ENCODE measurements around the gene ANKHD1.

Gene ANKHD1, protein sequence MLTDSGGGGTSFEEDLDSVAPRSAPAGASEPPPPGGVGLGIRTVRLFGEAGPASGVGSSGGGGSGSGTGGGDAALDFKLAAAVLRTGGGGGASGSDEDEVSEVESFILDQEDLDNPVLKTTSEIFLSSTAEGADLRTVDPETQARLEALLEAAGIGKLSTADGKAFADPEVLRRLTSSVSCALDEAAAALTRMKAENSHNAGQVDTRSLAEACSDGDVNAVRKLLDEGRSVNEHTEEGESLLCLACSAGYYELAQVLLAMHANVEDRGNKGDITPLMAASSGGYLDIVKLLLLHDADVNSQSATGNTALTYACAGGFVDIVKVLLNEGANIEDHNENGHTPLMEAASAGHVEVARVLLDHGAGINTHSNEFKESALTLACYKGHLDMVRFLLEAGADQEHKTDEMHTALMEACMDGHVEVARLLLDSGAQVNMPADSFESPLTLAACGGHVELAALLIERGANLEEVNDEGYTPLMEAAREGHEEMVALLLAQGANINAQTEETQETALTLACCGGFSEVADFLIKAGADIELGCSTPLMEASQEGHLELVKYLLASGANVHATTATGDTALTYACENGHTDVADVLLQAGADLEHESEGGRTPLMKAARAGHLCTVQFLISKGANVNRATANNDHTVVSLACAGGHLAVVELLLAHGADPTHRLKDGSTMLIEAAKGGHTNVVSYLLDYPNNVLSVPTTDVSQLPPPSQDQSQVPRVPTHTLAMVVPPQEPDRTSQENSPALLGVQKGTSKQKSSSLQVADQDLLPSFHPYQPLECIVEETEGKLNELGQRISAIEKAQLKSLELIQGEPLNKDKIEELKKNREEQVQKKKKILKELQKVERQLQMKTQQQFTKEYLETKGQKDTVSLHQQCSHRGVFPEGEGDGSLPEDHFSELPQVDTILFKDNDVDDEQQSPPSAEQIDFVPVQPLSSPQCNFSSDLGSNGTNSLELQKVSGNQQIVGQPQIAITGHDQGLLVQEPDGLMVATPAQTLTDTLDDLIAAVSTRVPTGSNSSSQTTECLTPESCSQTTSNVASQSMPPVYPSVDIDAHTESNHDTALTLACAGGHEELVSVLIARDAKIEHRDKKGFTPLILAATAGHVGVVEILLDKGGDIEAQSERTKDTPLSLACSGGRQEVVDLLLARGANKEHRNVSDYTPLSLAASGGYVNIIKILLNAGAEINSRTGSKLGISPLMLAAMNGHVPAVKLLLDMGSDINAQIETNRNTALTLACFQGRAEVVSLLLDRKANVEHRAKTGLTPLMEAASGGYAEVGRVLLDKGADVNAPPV (N-terminal part only)

GRCh38 chr5:140401362-140402257, at the start of gene ANKHD1:
Gene ANKHD1, plus strand, starts transcription at chr5:140401833. Its CDS starts 135 bp downstream, at chr5:140401968.
- DNase-seq: peak; percentile 98 to 100

DNA sequence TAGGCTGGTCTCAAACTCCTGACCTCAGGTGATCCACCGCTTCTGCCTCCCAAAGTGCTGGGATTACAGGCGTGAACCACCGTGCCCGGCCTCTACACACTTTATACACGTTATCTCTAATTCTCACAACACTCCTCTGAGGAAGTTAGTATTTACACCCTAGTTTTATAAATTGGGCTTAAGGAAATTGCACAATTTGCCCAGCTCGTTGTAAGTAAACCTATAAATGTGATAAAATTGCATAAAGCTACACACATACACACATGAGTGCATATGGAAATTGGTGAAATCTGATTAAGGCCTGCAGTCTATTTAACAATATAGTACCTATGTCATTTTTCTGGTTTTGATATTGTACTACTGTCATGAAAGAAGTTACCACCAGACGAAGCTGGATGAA, 46.1 kb upstream of the ANKHD1 start:
- no peak for DNase-seq

DNA sequence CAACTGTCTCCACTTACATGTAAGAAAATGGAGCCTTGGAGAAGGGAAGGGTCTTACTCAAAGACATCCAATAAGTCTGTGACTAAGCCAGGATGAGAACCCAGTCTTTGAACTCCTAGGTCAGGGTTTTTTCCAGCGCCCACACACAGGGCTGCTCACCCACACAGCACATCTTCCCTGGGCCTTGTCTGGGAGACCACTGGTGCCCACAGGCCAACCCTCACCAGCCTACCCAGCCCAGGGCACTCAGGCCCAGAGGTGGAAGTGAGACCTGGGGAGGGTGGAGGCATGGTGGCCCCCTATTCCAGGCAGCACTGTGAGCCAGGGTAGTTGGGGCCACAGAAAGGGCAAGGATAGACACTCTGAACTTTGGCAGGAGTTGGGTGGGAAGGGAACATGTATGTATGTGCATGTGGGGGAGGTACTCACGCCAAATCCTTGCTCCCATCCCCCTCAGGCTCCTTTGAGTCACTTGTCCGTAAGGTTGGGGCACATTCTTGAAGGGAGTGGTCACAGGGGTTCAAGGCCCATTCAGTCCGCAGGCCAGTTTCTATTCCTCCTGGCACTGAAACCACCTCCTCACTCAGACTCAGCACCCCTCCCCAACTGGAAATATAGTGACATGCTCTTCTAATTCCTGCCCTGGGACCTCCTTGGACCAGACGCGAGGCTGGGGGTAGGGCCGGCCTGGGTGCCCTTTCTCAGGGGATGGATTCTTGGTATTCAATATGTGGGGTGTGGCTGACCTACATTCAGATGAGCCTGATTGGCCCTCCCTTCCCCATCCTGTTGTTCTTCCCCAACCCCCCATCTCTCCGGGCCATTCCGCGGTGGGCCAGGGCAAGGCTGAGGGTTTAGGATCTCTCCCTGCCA, 44.5 kb upstream of the ANKHD1 start:
- DNase-seq: no peak

- peak in 1 of 2 experiments; percentile 66 for DNase-seq
Observed at GRCh38 chr5:140357726-140358093, 43.9 kb upstream of the ANKHD1 start.

- DNase-seq: no peak
Observed at GRCh38 chr5:140358738-140359310, 42.8 kb upstream of the ANKHD1 start.

DNA sequence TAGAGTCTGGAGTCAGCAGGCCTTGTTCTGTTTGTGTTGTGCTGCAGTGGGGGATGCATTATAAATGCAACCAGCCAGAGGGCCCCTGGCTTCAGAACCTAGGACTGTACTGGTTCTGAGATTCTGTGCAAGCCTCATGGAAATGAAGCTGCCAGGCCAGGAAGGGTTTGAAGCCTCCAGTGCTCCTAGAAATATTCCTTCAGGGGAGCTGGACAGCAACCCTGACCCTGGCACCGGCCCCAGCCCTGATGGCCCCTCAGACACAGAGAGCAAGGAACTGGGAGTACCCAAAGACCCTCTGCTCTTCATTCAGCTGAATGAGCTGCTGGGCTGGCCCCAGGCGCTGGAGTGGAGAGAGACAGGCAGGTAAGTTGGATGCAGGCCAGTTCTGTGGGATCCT, 41.5 kb upstream of the ANKHD1 start, which contains the start of gene SLC4A9:
SLC4A9 (plus strand) TSS at position 94 of the 400 bp plus-strand sequence; CDS start at position 137, 43 bp downstream.
- DNase-seq: no peak

DNA sequence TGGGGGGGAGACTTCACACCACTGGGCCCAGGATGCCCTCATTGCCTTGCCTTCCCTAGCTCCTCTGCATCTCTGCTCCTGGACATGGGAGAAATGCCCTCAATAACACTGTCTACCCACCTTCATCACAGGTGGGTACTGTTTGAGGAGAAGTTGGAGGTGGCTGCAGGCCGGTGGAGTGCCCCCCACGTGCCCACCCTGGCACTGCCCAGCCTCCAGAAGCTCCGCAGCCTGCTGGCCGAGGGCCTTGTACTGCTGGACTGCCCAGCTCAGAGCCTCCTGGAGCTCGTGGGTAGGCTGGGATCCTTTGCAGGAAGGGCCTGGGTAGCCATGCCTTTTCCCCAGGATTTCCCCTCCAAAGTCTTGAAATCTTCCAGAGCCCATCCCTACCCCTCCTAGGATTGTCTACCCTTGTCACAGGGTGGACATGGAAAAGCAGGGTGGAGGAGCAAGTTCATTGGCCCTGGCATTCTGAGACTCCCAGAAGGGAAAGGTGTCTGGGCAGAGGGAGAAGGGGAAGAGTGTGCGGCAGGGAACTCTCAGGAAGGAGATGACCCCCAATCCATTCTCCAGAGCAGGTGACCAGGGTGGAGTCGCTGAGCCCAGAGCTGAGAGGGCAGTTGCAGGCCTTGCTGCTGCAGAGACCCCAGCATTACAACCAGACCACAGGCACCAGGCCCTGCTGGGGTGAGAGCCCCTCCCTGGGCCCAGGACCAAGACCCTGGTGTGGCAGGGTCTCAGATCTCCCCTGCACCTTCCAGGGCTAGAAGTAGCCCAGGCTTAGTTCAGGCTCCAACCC, 40.8 kb upstream of the ANKHD1 start:
- no peak for DNase-seq

GRCh38 chr5:140361901-140362300, 39.7 kb upstream of the ANKHD1 start:
- DNase-seq: no peak

GRCh38 chr5:140362311-140362710, 39.3 kb upstream of the ANKHD1 start:
- DNase-seq: no peak

GRCh38 chr5:140362875-140363630, 38.6 kb upstream of the ANKHD1 start:
- peak in 1 of 2 experiments; percentile 18 for DNase-seq

DNA sequence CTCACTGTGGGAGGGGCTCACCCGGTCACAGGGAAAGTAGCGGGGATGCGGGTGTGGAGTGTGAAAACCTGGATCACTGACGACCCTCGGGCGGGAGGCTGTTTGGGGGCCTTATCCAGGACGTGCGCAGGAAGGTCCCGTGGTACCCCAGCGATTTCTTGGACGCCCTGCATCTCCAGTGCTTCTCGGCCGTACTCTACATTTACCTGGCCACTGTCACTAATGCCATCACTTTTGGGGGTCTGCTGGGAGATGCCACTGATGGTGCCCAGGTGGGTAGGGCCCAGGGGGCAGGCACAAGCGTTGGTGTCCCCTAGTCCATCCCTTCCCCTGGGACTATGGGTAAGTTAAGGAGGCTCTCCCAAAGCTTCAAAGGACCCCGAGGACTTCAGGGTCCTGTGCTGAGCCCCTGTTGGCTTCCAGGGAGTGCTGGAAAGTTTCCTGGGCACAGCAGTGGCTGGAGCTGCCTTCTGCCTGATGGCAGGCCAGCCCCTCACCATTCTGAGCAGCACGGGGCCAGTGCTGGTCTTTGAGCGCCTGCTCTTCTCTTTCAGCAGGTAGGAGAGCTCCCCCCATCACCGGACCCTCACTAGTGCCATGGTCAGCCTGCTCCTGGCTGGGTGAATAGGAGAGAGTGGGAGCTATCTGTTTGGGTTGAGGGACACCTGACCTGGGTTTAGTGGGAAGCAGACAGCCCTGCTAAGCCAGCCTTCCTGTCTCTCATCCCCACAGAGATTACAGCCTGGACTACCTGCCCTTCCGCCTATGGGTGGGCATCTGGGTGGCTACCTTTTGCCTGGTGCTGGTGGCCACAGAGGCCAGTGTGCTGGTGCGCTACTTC, 37.8 kb upstream of the ANKHD1 start:
- DNase-seq: no peak

DNA sequence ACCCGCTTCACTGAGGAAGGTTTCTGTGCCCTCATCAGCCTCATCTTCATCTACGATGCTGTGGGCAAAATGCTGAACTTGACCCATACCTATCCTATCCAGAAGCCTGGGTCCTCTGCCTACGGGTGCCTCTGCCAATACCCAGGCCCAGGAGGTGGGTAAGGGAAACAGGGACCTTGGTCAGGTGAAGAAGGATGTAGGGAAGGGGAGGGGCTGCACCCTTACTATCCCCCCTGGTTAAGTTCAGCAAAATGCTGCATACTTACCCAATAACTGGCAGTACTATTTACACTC, 37.2 kb upstream of the ANKHD1 start:
- DNase-seq: no peak

DNA sequence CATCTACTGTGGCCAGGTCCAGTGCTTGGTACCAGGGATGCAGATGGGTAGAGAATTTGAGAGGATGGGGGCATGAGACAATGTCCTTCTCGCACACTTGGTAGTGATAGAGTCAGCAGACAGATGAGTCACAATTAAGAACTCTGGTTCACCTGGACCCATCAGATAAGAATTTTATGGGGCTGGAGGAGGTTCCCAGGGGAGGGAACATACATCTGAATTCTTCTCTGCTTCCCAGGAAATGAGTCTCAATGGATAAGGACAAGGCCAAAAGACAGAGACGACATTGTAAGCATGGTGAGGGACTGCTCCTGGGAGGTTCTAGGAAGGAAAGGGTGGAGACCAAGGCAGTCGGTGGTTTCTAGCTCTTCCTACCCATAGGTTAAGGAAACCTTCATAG, 36.4 kb upstream of the ANKHD1 start:
- DNase-seq: no peak

GRCh38 chr5:140365941-140366340, 35.7 kb upstream of the ANKHD1 start:
- DNase-seq: no peak

DNA sequence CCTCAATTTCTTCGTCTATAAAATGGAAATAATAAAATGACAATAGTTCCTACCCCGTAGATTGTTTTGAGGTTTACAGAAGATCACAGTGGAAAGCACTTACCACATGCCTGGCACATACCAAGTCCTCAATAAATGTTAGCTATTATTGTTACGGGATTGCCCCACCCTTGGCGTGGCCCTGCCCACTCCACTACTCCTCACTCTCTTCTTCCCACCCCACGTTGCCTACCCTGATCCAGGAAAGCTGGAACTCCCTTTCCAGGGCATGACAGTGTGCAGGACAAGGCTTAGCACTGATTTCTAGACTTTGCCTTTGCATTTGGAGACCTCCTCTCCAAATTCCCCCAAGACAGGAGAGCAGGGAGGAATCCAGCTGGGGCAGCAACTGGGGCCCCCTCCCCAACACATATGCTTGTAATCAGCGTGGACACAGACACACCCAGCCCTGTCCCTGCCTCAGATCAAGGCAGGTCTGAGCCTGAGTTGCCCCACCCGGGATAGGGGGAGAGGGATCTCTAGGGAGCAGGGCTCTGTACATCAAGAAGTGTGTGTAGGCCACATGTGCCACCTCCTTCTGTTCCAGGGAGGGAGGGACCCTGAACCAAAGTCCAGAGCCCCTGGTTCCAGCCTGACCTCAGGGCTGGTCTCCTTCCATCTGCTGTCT, 34.9 kb upstream of the ANKHD1 start:
- DNase-seq: no peak

DNA sequence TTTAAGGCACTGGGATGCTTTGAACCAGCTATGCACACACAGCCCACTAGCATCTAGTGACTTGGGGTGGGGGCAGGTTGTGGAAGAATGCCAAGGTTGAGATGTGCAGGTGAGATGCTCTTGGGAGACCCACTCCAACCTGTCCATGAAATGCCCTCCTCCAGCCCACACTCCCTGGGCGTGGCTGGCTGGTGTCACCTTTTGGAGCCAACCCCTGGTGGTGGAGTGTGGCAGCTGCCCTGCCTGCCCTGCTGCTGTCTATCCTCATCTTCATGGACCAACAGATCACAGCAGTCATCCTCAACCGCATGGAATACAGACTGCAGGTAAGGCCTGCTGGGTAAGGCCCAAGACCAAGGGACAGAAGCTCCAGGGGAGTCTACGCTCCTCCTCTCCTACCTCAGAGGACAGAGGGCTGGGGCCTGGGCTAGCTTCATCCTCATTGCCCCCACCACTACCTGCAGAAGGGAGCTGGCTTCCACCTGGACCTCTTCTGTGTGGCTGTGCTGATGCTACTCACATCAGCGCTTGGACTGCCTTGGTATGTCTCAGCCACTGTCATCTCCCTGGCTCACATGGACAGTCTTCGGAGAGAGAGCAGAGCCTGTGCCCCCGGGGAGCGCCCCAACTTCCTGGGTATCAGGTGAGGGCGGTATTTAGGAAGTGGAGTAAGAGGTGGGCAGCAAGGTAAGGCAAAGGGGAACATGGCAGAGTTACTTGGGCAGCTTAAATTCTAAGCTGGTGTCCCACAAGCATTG, 34.2 kb upstream of the ANKHD1 start:
- no peak for DNase-seq
